Glomerular visceral epithelial cell (primary cell): ENCODE data around the gene TLR9.

ENCODE experiments used
- DNase-seq: peaks from one replicate; pipeline ENCODE4 v3.0.0-alpha.2; 2016; ENCODE audit errors: extremely low spot score

The TLR9 gene

DNA sequence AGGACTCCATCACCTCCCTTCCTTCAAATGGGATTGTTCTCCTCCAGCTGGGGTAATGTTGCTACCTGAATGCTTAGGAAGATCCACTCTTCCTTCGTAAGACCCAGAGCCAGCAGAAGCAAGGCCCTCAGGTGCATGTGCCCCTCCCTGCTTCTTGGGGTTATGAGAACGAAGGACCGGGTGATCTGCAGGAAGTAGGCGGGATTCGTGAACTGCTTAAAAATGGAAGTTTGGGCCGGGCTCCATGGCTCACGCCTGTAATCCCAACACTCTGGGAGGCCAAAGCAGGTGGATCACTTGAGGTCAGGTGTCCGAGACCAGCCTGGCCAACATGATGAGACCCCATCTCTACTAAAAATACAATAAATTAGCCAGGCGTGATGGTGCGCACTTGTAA, 8.0 kb downstream of the TLR9 start:
- no peak for DNase-seq

DNA sequence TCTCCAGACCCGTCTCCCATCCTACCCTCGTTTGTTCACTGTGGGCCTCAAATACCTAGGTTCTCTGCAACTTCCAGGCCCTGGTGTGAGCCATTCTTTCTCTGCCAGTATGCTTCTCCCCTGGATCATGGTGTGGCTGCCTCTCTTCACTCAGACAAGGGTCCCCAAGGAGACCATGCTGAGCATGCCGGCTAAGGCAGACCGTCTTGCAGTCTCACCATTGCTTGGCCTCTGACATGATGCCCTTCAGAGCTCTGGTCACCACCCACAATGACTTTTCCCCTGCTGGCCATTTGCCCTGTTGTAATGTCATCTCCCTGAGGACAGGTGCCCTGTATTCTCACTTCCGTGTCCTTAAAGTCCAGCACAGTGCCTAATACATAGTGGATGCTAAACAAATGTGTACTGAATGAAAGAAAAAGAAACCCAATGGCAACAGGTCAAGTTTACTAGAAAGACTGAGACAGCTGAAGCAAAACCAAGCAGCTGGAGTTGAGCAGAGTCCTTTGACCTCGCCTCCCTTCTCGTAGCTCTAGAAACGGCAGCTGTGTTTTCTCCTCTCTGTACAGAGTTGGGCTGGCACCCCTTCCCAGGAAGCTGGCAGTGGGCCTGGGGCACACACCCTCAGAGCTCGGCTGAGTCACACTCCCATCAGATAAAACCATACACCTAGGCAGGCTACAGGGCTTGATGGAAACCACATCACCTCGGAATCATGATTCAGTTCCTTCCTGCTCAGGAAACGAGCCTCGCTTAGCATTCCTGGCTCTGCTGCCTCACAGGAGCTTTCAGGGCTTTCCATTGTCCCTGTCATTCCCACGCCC, 8.6 kb downstream of the TLR9 start:
- DNase-seq, result peak; percentile 82

DNA sequence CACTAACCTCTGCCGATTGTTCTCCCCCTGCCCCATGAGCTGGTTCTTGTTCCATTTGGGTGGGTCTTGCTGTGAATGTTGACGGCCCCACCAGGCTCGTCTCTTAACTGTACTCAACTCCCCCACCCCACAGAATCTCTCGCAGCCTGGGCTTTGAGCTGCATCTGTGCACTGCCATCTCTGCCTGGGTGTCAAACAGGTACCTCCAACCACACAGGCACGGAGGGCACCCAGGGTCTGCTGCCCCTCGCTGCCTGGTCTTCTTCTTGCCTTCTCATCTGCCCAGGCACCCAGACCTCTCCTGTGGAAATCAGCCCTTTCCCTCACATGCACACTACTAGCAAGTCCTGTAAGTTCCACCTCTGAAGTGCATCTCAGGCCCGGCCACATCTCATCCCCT, 10.1 kb downstream of the TLR9 start:
- no peak for DNase-seq

DNA sequence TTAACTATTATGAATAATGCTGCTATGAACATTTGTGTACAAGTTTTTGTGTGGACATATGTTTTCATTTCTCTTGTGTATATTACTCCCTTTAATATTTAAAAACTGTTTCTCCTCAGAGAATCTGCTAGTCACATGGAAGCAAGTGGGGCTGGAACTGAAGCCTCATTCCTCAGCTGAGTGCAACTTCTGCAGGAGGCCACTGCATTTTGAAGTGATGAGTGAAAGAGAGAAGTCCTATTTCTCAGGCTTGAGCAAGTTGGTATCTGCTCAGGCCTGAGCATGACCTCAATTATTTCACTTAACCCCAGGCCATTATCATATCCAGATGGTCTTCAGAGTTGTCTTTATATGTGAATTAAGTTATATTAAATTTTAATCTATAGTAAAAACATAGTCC, 11.5 kb downstream of the TLR9 start:
- no peak for DNase-seq

DNA sequence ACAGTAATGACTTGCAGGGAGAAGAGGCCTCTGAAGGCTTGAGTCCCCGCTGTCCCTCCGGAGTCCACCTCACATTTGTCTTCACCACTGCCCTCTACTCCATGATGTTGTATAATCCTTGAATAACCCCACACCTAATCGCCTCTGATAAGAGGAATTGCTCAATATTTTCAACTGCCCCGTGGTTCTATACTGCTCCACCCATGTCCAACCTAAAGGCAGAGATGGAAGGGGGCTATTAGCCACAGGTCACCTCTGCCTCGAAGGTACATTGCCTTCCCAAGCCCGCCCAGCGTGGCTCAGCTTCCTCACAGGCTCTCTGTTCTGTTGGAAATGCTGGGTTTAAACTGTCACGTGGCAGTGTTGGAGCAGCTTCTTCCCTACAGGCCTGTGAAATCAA, 12.4 kb downstream of the TLR9 start:
- no peak for DNase-seq

DNA sequence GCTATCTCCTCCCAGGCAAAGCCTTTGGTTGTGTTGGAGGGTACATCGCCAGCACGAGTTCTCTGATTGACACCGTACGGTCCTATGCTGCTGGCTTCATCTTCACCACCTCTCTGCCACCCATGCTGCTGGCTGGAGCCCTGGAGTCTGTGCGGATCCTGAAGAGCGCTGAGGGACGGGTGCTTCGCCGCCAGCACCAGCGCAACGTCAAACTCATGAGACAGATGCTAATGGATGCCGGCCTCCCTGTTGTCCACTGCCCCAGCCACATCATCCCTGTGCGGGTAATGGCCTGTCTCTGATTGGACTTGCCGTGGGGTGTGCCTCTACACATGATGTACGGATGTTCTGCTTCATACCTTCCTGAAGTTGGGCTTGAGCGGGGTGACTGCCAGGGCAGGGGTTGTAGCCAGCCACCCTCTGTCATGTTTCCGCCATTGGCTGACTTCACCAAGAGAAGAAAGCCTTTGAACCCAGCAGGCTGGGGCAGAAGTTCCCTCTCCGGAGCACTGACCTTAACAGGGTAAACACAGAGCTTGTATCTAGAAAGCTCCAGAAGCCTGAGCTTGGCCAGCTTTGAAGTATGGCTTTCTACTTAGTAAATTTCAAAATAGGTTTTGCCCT, 14.1 kb downstream of the TLR9 start:
- DNase-seq, result no peak

DNA sequence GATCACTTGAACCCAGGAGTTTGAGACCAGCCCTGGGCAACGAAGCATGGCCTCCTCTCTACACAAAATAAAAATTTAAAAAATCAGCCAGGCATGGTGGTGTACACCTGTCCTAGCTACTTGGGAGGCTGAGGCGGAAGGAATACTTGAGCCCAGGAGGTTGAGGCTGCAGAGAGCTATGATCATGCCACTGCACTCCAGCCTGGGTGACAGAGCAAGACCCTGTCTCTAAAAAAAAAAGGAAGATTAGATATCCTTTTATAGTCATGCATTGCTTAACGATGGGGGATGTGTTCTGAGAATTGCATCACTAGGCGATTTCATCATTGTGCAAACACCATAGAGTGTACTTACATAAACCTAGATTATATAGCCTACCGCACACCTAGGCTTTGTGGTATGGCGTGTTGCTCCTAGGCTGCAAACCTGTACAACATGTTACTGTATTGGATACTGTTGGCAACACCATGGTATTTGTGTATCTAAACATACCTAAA, 14.8 kb downstream of the TLR9 start:
- no peak for DNase-seq

DNA sequence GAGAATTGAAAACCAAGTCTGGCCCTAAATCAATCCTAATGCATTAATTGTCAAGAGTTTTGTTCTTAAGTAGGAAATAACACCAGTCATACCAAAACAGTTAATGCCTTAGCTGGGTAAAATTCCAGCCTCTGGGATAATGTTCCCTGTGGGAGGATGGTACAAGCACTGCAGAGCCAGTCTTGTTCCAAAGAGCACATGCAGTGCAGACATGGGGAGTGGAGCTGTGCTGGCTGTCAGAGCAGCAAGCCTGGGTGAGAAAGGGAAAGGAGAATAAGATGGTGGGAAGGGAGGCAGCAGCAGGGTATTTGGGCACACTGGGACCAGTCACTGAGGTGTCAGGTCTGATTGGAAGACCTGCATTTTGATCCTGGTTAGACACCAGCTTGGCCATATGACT, 15.4 kb downstream of the TLR9 start:
- no peak for DNase-seq

DNA sequence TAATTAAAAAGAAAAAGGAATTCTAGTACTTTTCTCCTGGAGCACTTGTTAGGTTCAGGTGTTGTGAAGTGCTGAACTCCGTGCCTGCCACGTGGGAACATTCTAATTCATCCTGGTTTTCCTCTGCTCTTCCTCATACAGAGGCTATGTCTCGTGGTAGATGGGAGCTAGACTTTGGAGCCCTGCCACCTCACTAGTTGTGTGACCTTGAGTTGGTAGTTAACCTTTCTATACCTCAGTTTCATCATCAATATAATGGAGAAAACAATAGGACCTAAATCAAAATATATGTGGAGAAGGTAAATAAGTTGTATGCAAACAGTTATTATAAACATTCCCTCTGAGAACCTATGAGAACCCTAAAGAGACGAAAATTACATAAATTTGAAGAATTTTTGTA, 16.9 kb downstream of the TLR9 start:
- no peak for DNase-seq

DNA sequence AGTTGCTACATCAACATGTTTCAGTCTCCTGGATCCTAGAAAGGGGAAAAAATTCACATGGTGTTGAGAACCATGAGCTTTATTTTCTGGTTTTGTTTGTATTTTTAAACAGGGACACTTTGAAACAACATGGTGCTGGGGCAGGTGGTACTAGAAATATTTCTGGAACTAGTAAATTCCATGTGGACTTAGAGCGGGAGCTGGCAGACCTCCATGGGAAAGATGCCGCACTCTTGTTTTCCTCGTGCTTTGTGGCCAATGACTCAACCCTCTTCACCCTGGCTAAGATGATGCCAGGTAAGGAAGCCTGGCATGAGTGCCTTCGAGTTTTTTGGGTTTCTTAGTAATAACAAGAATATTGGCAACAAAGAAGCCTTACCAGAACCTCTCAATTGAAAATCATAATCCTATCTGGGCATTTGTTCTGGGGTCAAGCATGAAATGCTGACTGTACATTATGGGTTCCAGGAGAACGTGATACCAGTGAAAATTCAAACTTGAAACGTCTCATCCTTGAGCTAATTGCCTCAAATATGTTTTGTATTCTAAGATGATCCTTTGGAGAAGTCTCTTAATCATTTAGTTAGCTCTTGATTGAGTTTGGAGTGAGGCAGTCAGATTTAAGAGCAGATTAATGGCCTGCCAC, 19.6 kb downstream of the TLR9 start:
- DNase-seq, result peak; percentile 47

DNA sequence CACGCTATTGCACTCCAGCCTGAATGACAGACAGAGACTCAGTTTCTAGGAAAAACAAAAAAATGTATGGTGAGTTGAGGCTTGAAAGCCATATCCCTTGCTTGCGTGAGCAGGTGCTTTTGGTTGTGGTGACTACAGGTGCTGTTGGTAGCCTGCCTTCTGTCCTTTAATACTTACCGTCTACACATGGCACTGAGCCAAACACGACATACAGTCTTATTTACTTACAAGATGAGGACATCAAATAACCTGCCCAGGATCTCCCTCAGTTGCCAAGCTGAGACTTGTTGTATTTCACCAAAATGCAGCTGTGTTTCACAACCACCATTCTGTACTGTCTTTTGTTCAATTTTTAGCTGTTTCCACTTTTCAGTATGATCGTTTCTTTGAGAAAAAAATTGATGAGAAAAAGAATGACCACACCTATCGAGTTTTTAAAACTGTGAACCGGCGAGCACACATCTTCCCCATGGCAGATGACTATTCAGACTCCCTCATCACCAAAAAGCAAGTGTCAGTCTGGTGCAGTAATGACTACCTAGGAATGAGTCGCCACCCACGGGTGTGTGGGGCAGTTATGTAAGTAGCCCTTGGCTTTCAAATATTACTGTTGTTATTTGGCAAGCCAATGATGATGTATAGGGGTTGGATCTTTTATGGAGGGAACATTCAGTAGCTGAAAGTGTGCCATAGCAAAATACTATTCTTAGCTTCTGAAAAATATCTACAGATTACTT, 20.9 kb downstream of the TLR9 start:
- no peak for DNase-seq

DNA sequence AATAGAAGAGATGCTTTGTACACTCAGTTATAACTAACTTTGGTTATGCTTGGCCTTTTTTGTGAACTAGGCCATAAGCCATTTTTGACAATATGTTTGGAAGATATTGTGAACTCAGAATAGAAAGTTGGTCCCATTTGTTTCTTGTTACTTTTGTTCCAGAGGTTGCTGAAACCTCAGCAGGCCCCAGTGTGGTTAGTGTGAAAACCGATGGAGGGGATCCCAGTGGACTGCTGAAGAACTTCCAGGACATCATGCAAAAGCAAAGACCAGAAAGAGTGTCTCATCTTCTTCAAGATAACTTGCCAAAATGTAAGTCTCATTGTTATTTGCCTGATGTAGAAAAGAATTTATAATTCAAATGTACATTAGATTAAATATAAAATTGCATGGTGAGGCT, 21.7 kb downstream of the TLR9 start:
- no peak for DNase-seq

DNA sequence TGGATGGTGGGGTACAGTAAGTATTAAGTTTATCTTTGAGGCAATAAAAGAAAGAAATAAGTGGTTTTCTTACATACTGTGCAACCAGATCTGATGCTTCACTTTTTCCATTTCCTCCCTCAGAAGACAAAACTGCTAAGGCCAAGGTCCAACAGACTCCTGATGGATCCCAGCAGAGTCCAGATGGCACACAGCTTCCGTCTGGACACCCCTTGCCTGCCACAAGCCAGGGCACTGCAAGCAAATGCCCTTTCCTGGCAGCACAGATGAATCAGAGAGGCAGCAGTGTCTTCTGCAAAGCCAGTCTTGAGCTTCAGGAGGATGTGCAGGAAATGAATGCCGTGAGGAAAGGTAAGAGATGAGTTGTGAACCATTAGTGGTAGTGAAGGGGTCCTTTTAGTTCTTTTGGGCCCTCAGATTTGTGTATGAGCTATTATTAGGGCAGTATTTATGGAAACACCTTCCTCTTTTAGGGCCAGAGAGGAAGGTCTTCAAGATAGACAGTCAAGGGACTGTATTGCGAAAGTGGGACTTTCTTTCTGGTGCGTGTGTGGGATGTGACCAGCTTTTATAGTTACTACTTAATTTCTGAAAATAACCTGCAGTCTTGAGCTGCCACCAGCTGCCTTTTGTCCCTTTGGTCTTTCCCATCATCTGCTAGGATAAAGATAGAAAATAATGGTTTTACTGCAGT, 22.9 kb downstream of the TLR9 start:
- DNase-seq, result no peak

DNA sequence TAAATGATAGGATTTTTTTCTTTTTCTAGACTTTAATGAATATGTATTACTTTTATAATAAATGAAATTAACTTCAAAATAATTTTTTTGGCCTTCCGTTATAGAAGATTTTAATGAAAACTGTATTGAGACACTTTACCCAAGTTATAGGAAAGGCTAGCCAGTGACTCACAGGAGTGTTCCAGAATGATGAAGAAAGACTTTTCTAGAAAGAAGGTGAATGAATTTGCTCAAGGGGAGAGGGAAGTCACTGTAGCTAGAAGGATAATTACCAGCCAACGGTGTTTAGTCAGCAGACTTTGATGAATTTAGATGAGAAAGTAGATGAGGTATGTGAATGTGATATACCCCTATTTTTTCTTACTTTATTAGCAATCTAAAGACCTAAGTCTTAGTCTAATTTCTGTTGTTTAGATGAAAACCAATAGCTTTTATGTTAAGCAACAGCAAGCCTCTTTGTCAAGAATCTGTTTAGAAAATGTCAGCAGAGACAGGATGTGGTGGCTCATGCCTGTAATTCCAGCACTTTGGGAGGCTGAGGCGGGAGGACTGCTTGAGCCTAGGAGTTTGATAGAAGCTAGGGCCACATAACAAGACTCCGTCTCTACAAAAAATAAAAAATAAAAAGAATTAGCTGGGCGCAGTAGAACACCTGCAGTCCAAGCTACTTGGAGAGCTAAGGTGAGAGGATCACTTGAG, 24.3 kb downstream of the TLR9 start:
- no peak for DNase-seq

DNA sequence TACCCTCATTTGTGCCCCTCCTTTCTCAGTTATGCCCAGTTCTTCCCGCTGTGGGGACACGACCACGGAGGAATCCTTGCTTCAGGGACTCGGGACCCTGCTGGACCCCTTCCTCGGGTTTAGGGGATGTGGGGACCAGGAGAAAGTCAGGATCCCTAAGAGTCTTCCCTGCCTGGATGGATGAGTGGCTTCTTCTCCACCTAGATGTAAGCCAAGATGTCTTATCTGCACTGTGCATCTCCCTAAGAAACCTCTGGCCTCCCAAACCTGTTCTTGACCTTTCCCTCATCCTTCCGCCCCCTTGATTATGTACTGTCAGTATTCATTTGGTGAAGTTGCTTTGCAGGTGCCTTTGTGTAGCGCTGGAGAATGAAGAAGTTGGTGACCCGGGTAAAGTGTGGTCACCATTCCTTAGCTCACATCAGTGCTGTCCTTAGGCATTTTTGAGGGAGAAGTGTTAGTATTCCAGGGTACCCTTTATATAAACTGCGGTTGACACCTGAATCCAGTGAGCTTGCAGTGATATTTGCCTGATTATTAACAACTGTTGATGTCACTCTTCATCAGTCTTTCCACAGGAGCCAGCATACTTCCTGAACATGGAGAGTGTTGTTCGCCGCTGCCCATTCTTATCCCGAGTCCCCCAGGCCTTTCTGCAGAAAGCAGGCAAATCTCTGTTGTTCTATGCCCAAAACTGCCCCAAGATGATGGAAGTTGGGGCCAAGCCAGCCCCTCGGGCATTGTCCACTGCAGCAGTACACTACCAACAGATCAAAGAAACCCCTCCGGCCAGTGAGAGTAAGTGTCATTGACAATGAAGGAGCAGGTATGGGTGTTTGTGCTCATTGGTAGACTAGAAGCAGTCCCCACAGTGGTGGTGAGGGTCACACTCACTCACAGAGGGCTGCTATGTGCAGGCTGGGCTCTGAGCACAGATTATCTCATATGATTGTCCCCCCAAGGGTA, 26.5 kb downstream of the TLR9 start:
- DNase-seq, result no peak

DNA sequence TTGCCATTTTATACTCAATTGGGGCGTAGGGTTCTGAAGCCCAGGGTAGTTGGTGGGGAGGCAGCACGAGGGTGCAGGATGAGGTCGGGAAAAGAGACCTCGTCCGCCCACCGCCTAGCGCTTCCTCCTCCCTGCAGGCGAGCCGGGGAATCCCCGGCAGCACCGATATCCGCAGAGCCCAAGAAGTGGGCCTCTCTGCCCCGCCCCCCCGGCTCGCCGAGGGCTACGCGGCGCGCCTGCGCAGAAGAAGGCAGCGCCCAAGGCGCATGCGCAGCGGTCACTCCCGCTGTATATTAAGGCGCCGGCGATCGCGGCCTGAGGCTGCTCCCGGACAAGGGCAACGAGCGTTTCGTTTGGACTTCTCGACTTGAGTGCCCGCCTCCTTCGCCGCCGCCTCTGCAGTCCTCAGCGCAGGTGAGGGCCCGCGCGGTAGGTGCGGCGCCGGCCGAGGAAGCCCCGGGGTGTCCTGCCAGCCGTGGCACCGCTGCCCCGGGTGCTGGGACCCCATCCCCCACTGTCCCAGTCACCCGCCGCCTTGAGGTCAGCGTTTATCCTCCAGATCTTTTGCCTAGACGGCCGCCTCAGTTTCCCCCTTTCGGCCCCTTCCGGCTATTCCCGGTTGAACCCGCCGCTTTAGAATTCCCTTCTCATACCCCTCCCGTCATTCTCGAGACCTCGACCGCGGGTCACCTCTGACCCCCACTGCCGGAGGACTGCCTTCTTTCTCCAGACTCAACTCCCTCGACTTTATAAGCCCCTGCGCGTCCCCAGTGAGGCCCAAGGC, 27.4 kb downstream of the TLR9 start, which contains the start of gene ALAS1:
Gene ALAS1, plus strand, starts transcription at position 319 of the 784 bp plus-strand sequence. CDS start 1,082 bp downstream, outside the sequence.
- DNase-seq, result peak; percentile 93

DNA sequence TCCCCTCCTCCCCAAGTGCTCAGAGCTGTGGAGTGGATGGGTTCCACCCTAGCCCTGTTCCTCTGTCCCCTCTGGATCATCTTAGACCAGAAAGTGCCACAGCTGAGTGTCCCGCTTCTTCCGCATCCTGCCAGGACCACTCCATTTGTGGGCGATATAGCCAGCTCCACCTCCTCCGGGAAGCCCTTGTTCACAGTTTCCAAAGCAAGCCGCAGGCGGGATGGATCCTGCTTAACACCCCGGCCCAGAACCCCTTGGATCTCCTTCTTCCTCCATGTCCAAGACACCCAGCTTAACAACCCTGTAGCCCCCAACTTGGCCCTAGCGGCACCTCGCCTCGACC, 28.0 kb downstream of the TLR9 start:
- no peak for DNase-seq

DNA sequence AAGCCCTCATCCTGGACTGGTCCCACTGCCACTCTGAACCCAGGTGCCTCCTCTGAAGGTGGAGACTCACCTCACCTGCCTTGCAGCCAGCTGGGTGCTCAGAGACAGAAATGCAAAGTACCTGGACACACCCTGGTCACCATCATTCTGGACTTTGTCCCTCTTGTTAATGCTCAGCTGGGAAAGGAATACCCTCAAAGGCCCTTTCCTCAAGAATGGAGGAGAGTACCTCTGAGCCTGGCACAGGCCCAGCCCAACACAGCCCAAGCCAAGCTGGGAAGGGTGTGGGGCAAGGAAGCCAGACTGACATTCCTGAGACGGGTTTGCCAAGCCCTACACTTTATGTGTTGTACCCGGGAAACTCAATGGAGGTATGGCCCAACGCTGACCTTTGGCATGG, 28.5 kb downstream of the TLR9 start:
- DNase-seq, result no peak

DNA sequence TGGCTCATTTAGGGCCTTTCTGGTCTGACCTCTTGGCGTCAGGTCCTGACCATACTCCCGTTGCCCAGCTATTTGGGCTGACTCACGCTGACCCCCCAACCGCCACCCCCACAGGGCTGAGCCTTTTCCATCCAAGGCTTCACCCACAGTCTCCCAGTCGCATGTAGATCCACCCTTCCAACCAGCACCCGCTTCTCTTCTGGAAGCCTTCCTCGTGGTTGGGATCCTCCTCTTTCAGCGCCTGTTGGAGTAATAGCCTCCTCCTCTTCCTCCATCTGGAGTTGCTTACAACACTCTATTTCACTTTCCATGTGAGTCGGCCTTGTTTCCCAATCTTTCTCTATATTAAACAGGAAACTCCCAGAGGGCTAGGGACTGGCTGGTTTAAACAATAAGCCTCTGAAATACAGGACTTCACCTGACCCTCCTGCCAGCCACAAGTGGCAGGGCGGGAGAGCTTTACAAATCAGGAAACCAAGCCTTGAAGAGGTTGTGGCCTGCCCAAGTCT, 29.6 kb downstream of the TLR9 start:
- peak; percentile 25 for DNase-seq
